ENCODE measurements around the gene ATP9A. TPM values are rescaled to one million over a fixed set of nuclear protein-coding genes. Genes with fewer than 3 reads are reported as not detected.

The ATP9A gene
- polyA plus RNA-seq, 1 donor (not counting 4 experiments of a cell fraction or from before 2014, with no cell fraction given) = 5.8 TPM

GRCh38 chr20:51759769-51760510 lies 8.2 kb downstream of the ATP9A start:
- Histone ChIP-seq H4K20me1 (ENCODE audit: control insufficient read depth, extremely low read depth, insufficient read depth, low read length) (no peaks in the 10 kb centered on the region), H3K9me3 (ENCODE audit: control insufficient read depth, low read depth, low read length) (no peaks in the 10 kb centered on the region), H2AFZ (ENCODE audit: control insufficient read depth, low read length) (no peak overlapping the region), H3K36me3 (ENCODE audit: control insufficient read depth in 2 of 2, extremely low read depth in 1 of 2, insufficient read depth in 2 of 2, low read length in 2 of 2) (no peaks in the 10 kb centered on the region), H3K27ac (ENCODE audit: control insufficient read depth, insufficient read depth, low read length) (no peak overlapping the region), H3K79me2 (ENCODE audit: control insufficient read depth, insufficient read depth, low read length) (no peaks in the 10 kb centered on the region), H3K4me3 (ENCODE audit: control insufficient read depth in 2 of 3, extremely low read depth in 1 of 3, insufficient read depth in 2 of 3, low read depth in 1 of 3, low read length in 3 of 3) (no peak overlapping the region), H3K9ac (ENCODE audit: control insufficient read depth, extremely low read depth, insufficient read depth, low read length) (no peak overlapping the region), H3K9me1 (ENCODE audit: control insufficient read depth, extremely low read depth, insufficient read depth, low read length) (no peaks in the 10 kb centered on the region), H3K27me3 (ENCODE audit: control insufficient read depth, extremely low read depth, insufficient read depth, low read length) (no peaks in the 10 kb centered on the region), H3K4me1 (ENCODE audit: control insufficient read depth, extremely low read depth, insufficient read depth, low read length) (no peaks in the 10 kb centered on the region), H3K4me2 (ENCODE audit: control insufficient read depth, extremely low read depth, insufficient read depth, low read depth, low read length) (no peak overlapping the region)
- TF ChIP-seq EZH2 (IDR thresholded peaks at IDR 0.05; ENCODE audit: low read length) (no peak), CTCF (optimal IDR thresholded peaks at IDR 0.05 in 1 of 3, IDR thresholded peaks at IDR 0.05 in 1 of 3, conservative IDR thresholded peaks at IDR 0.05 in 1 of 3; ENCODE audit: extremely low read depth in 1 of 3, insufficient read depth in 2 of 3, low read length in 3 of 3) (no peak)
- DNase-seq (ENCODE audit: low read depth, low spot score) = no peak
- no peak for FAIRE-seq
- dilution Hi-C loops (cut with MboI; ENCODE audit: extremely low pct_ligation_motif_present, low sequenced_read_pairs) = no loop called here

DNA sequence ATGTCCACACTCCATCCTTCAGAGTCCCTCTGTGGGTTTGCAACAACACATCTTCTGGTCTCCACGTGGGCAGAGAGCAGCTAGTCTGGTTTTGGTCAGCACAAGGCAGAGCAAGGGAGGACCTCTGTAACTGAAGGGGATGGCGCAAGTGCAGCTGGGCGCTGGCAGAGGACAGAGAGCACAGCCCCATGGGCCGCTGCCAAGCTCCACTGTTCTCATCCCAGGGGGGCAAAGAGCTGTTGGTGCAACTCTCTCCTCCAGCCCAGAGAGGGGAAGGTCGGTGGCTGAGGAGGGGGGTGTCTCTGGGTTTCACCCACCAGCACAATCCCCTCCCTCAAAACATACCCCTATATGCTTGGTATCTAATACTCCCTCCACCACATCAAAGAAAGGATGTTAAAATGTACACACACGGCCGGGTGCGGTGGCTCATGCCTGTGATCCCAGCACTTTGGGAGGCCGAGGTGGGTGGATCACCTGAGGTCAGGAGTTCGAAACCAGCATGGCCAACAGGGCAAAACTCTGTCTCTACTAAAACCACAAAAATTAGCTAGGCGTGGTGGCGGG lies 9.1 kb downstream of the ATP9A start:
- Histone ChIP-seq H3K9ac (ENCODE audit: control insufficient read depth, extremely low read depth, insufficient read depth, low read length) (no peak overlapping the region), H3K36me3 (ENCODE audit: control insufficient read depth in 2 of 2, extremely low read depth in 1 of 2, insufficient read depth in 2 of 2, low read length in 2 of 2) (no peaks in the 10 kb centered on the region), H3K9me3 (ENCODE audit: control insufficient read depth, low read depth, low read length) (no peaks in the 10 kb centered on the region), H2AFZ (ENCODE audit: control insufficient read depth, low read length) (no peak overlapping the region), H3K4me2 (ENCODE audit: control insufficient read depth, extremely low read depth, insufficient read depth, low read depth, low read length) (no peak overlapping the region), H3K79me2 (ENCODE audit: control insufficient read depth, insufficient read depth, low read length) (no peaks in the 10 kb centered on the region), H3K27me3 (ENCODE audit: control insufficient read depth, extremely low read depth, insufficient read depth, low read length) (no peaks in the 10 kb centered on the region), H3K9me1 (ENCODE audit: control insufficient read depth, extremely low read depth, insufficient read depth, low read length) (no peaks in the 10 kb centered on the region), H3K4me1 (ENCODE audit: control insufficient read depth, extremely low read depth, insufficient read depth, low read length) (no peaks in the 10 kb centered on the region), H4K20me1 (ENCODE audit: control insufficient read depth, extremely low read depth, insufficient read depth, low read length) (no peaks in the 10 kb centered on the region), H3K4me3 (ENCODE audit: control insufficient read depth in 2 of 3, extremely low read depth in 1 of 3, insufficient read depth in 2 of 3, low read depth in 1 of 3, low read length in 3 of 3) (no peak overlapping the region), H3K27ac (ENCODE audit: control insufficient read depth, insufficient read depth, low read length) (no peak overlapping the region)
- DNase-seq (ENCODE audit: low read depth, low spot score) (no peak), FAIRE-seq (no peak)
- no peak for TF ChIP-seq EZH2 (IDR thresholded peaks at IDR 0.05; ENCODE audit: low read length)
- TF ChIP-seq CTCF (optimal IDR thresholded peaks at IDR 0.05 in 1 of 3, IDR thresholded peaks at IDR 0.05 in 1 of 3, conservative IDR thresholded peaks at IDR 0.05 in 1 of 3; ENCODE audit: extremely low read depth in 1 of 3, insufficient read depth in 2 of 3, low read length in 3 of 3) = no peak
- dilution Hi-C loops (cut with MboI; ENCODE audit: extremely low pct_ligation_motif_present, low sequenced_read_pairs) = no loop called here
